Endothelial cell of umbilical vein (primary cell): Measurements from ENCODE around the gene CASD1. TPM values are rescaled to one million over a fixed set of nuclear protein-coding genes. Genes with fewer than 3 reads are reported as not detected.

Source experiments
- BruUV-seq: library from RNA; stranded (reverse); fragments of 400-500 nt; replicated peaks from 2 replicates; lab custom pipeline; 2021; lab: Mats Ljungman, UMichigan
- CTCF ChIA-PET: fragments of 300-600, 350-600 bp; sonication (Branson Sonifier 250); formaldehyde crosslinking; loops from one replicate; lab custom pipeline; 2021; ENCODE audit warnings: antibody characterized with exemption, inconsistent platforms; lab: Charles Lee
- POLR2A ChIA-PET: fragments of 300-600, 350-600 bp; sonication (Branson Sonifier 250); formaldehyde crosslinking; loops from one replicate; lab custom pipeline; 2021; ENCODE audit warnings: antibody characterized with exemption, inconsistent platforms; lab: Charles Lee
- DNase-seq: peaks from one replicate; pipeline ENCODE4 v3.0.0-alpha.2; 2011; ENCODE audit warnings: low read depth, low spot score
- FAIRE-seq: peaks from 2 replicates; lab custom pipeline; 2011; peaks lifted over from hg19 to GRCh38; lab: Jason Lieb, UNC
- H2AFZ ChIP-seq: 2 replicates; pipeline ENCODE4 v1.6.0; 2012; ENCODE audit warnings: low read depth, low read length, control low read depth, inconsistent platforms
- H3K27ac ChIP-seq: 2 replicates; pipeline ENCODE4 v1.5.1; 2011; ENCODE audit warnings: low read depth, mild to moderate bottlenecking, control low read depth, low read length, moderate library complexity; ENCODE audit not compliant: insufficient read depth
- H3K27me3 ChIP-seq, 2 experiments: 2 replicates each; pipeline versions ENCODE4 v1.6.0 to v1.6.1; 2011; ENCODE audit warnings: low read length in 2 of 2, mixed read lengths in 1 of 2; ENCODE audit not compliant: control insufficient read depth in 2 of 2, insufficient read depth in 2 of 2
- H3K36me3 ChIP-seq, 2 experiments: 2 replicates in 1 of 2; 3 replicates in 1 of 2; pipeline ENCODE4 v1.5.1; 2011; ENCODE audit warnings: low read length in 2 of 2, mild to moderate bottlenecking in 1 of 2, moderate library complexity in 1 of 2; ENCODE audit not compliant: control insufficient read depth in 2 of 2, insufficient read depth in 2 of 2; ENCODE audit errors: extremely low read depth in 1 of 2
- H3K4me1 ChIP-seq: 3 replicates; pipeline ENCODE4 v1.5.1; 2011; ENCODE audit warnings: mild to moderate bottlenecking, low read length; ENCODE audit not compliant: control insufficient read depth, insufficient read depth; ENCODE audit errors: extremely low read depth
- H3K4me2 ChIP-seq: 2 replicates; pipeline ENCODE4 v1.6.1; 2011; ENCODE audit warnings: low read length, control low read depth, mixed read lengths; ENCODE audit not compliant: insufficient read depth
- H3K4me3 ChIP-seq, 3 experiments: fragments of 200-600 bp in 1 of 3; sonication (generic), shearing (Covaris generic) in 1 of 3; replicated peaks in 1 of 3; 2 replicates each; pipeline ENCODE4 v1.5.1; 2011 to 2016; ENCODE audit warnings: control low read depth in 3 of 3, low read length in 3 of 3, mild to moderate bottlenecking in 2 of 3, inconsistent platforms in 1 of 3, low read depth in 1 of 3, moderate library complexity in 1 of 3; ENCODE audit not compliant: insufficient read depth in 1 of 3
- H3K79me2 ChIP-seq: 2 replicates; pipeline ENCODE4 v1.6.0; 2012; ENCODE audit warnings: low read length, inconsistent platforms; ENCODE audit not compliant: control insufficient read depth, insufficient read depth
- H3K9ac ChIP-seq: replicated peaks from 2 replicates; pipeline ENCODE3; 2011; ENCODE audit warnings: low read length, control low read depth; ENCODE audit not compliant: insufficient read depth; ENCODE audit errors: extremely low read depth
- H3K9me1 ChIP-seq: replicated peaks from 3 replicates; pipeline ENCODE4 v1.6.0; 2011; ENCODE audit warnings: mild to moderate bottlenecking, low read length; ENCODE audit not compliant: control insufficient read depth, insufficient read depth; ENCODE audit errors: extremely low read depth
- H3K9me3 ChIP-seq: replicated peaks from 2 replicates; pipeline ENCODE4 v1.5.1; 2012; ENCODE audit warnings: low read length, inconsistent platforms; ENCODE audit not compliant: control insufficient read depth, insufficient read depth
- H4K20me1 ChIP-seq: replicated peaks from 2 replicates; pipeline ENCODE3; 2011; ENCODE audit warnings: mild to moderate bottlenecking, low read length; ENCODE audit not compliant: control insufficient read depth, insufficient read depth; ENCODE audit errors: extremely low read depth
- EZH2 ChIP-seq: IDR thresholded peaks from 2 replicates; pipeline ENCODE4 v1.6.1; 2012; ENCODE audit warnings: borderline replicate concordance, low read depth, mild to moderate bottlenecking, moderate library complexity, low read length, inconsistent platforms; ENCODE audit not compliant: severe bottlenecking
- FOS ChIP-seq: IDR thresholded peaks from 2 replicates; pipeline ENCODE4 v1.6.1; 2011; ENCODE audit warnings: mild to moderate bottlenecking, low read length, moderate library complexity, borderline replicate concordance; ENCODE audit not compliant: insufficient read depth
- GATA2 ChIP-seq: IDR thresholded peaks from 2 replicates; pipeline ENCODE4 v1.7.0; 2011; ENCODE audit warnings: low read depth, mild to moderate bottlenecking, moderate library complexity, mixed read lengths, low read length; ENCODE audit not compliant: insufficient read length, insufficient read depth
- JUN ChIP-seq: IDR thresholded peaks from 2 replicates; pipeline ENCODE4 v1.6.1; 2011; ENCODE audit warnings: borderline replicate concordance, low read depth; ENCODE audit not compliant: insufficient read length, insufficient read depth
- MYC ChIP-seq: IDR thresholded peaks from one replicate; pipeline ENCODE4 v1.6.1; 2011; ENCODE audit warnings: mild to moderate bottlenecking, low read depth, low read length
- POLR2A ChIP-seq: IDR thresholded peaks from 2 replicates; pipeline ENCODE4 v1.6.1; 2012; ENCODE audit warnings: low read depth, mild to moderate bottlenecking, control low read depth, low read length
- POLR2AphosphoS5 ChIP-seq: IDR thresholded peaks from 2 replicates; pipeline ENCODE4 v1.6.1; 2012; ENCODE audit warnings: low read depth, mild to moderate bottlenecking, control low read depth, low read length, moderate library complexity; ENCODE audit not compliant: insufficient read depth
- dilution Hi-C: fragments of 300-500 bp; cut with MboI; formaldehyde crosslinking; loops from one replicate; pipeline ENCODE4 v1.15.0; 2019; ENCODE audit warnings: low sequenced_read_pairs; ENCODE audit not compliant: extremely low pct_ligation_motif_present
- intact Hi-C: fragments of 100-400 bp; cut with micrococcal nuclease; formaldehyde crosslinking; loops from one replicate; pipeline ENCODE4 v1.10.0; 2022
- polyA plus RNA-seq, 4 experiments: library from polyadenylated mRNA; depleted of rRNA in 3 of 4; stranded (reverse) in 3 of 4; unstranded in 1 of 4; fragments of >200 nt; gene quantifications; 2 replicates each; pipeline versions ENCODE4 v1.2.1 to v1.2.3, GENCODE V29; 2011 to 2012; ENCODE audit warnings: missing spikeins in 1 of 4
- total RNA-seq: library from RNA; stranded (reverse); gene quantifications from 2 replicates; pipeline ENCODE4 v1.2.3, GENCODE V29; 2021
- TF ChIP-seq, protein P1 (sequence below), 2 donors: IDR thresholded peaks; 1 replicate in 1 of 2; 2 replicates in 1 of 2; pipeline ENCODE4 v1.5.1; 2011; ENCODE audit warnings: low read length in 2 of 2, mild to moderate bottlenecking in 2 of 2, moderate library complexity in 2 of 2, control low read depth in 1 of 2, inconsistent platforms in 1 of 2, low read depth in 1 of 2; ENCODE audit not compliant: insufficient read depth in 1 of 2; ENCODE audit errors: extremely low read depth in 1 of 2
- TF ChIP-seq, protein P2 (sequence below): IDR thresholded peaks from 2 replicates; pipeline ENCODE4 v1.6.1; 2011; ENCODE audit not compliant: insufficient read depth, insufficient read length

CASD1 gene
- total and polyA plus RNA-seq, 2 donors (not counting 3 experiments of a cell fraction or from before 2014, with no cell fraction given), result 8.6 to 16.0 TPM

DNA sequence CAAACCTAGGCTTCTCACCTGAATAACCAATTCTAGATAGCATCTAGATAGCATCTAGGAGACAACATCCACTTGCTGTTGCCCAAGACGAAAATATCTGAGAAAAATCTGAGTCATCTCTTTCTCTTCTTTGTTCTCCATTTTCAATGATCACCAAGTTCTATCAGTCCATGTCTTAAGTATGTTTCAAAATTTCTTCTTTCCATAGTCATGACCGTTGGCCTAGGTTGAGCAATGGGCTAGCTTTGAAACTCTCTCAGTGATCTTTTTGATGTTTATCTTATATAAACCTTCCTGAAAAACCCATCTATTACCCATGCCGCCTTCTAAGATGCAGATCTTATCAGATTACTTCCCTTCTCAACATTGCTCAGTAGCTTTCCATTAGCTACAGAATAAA lies 23.4 kb upstream of the CASD1 start:
- POLR2A ChIA-PET, result no interaction called here
- no peak for FAIRE-seq

More for the DNA sequence above, 23.4 kb upstream of the CASD1 start:
- DNase-seq, result no peak
- Histone ChIP-seq H3K36me3 (no peaks in the 10 kb centered on the region), H3K9me1 (no peaks in the 10 kb centered on the region), H3K4me2 (no peak overlapping the region), H2AFZ (no peak overlapping the region), H3K4me1 (no peaks in the 10 kb centered on the region), H3K9me3 (no peaks in the 10 kb centered on the region), H4K20me1 (no peaks in the 10 kb centered on the region), H3K79me2 (no peaks in the 10 kb centered on the region), H3K9ac (no peak overlapping the region), H3K4me3 (no peak overlapping the region), H3K27ac (no peak overlapping the region), H3K27me3 (peaks cover 0 to 1% of the 10 kb centered on the region in 2 experiments)
- TF ChIP-seq FOS (no peak), JUN (no peak), MYC (no peak), EZH2 (no peak), POLR2A (no peak), POLR2AphosphoS5 (no peak), GATA2 (no peak)
- TF ChIP-seq, protein P1, sequence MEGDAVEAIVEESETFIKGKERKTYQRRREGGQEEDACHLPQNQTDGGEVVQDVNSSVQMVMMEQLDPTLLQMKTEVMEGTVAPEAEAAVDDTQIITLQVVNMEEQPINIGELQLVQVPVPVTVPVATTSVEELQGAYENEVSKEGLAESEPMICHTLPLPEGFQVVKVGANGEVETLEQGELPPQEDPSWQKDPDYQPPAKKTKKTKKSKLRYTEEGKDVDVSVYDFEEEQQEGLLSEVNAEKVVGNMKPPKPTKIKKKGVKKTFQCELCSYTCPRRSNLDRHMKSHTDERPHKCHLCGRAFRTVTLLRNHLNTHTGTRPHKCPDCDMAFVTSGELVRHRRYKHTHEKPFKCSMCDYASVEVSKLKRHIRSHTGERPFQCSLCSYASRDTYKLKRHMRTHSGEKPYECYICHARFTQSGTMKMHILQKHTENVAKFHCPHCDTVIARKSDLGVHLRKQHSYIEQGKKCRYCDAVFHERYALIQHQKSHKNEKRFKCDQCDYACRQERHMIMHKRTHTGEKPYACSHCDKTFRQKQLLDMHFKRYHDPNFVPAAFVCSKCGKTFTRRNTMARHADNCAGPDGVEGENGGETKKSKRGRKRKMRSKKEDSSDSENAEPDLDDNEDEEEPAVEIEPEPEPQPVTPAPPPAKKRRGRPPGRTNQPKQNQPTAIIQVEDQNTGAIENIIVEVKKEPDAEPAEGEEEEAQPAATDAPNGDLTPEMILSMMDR (IDR thresholded peaks at IDR 0.05; ENCODE audit: extremely low read depth in 1 of 2, insufficient read depth in 1 of 2, low read depth in 1 of 2, low read length in 2 of 2), result no peak
- TF ChIP-seq, protein P2, sequence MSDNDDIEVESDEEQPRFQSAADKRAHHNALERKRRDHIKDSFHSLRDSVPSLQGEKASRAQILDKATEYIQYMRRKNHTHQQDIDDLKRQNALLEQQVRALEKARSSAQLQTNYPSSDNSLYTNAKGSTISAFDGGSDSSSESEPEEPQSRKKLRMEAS, result no peak
- no TSS peak for BruUV-seq
- intact Hi-C loops (no loop called here), dilution Hi-C loops (no loop called here)
- CTCF ChIA-PET, result no interaction called here
